IMR-90 (cell line): ENCODE data around the gene KCNMB2. TPM values are rescaled to one million over a fixed set of nuclear protein-coding genes. Genes with fewer than 3 reads are reported as not detected.

Experiments
- ATAC-seq: fragments of 200-7000 bp; cut with Tn5 transposase; 2 replicates; pipeline ENCODE4 v1.9.1; 2020; ENCODE audit warnings: low read depth, mild to moderate bottlenecking, moderate library complexity
- BruUV-seq: library from RNA; stranded (reverse); fragments of 400-500 nt; replicated peaks from 2 replicates; lab custom pipeline; 2021; lab: Mats Ljungman, UMichigan
- CTCF ChIA-PET: fragments of 300-600 bp; formaldehyde crosslinking; extraction: SDS; loops from one replicate; lab custom pipeline; 2021; ENCODE audit warnings: antibody characterized with exemption; lab: Yijun Ruan, JAX
- POLR2A ChIA-PET: fragments of 300-600 bp; sonication (Branson Sonifier 250); formaldehyde crosslinking; loops from one replicate; lab custom pipeline; 2022; ENCODE audit warnings: antibody characterized with exemption; ENCODE audit not compliant: unreplicated experiment; lab: Charles Lee
- DNase-seq: peaks from one replicate; pipeline ENCODE4 v3.0.0; 2013
- H2AFZ ChIP-seq: replicated peaks from 2 replicates; pipeline ENCODE3; 2013; ENCODE audit warnings: low read length, mild to moderate bottlenecking; ENCODE audit not compliant: poor library complexity
- H2AK5ac ChIP-seq: 2 replicates; pipeline ENCODE4 v1.6.1; 2013; ENCODE audit warnings: low read depth, low read length, inconsistent platforms
- H2AK9ac ChIP-seq: replicated peaks from 2 replicates; pipeline ENCODE3; 2013; ENCODE audit warnings: mild to moderate bottlenecking, low read depth, low read length, moderate library complexity; ENCODE audit not compliant: poor library complexity
- H2BK120ac ChIP-seq: 2 replicates; pipeline ENCODE4 v1.6.1; 2013; ENCODE audit warnings: low read depth, low read length, inconsistent platforms
- H2BK15ac ChIP-seq: 3 replicates; pipeline ENCODE4 v1.6.1; 2013; ENCODE audit warnings: low read depth, low read length, inconsistent platforms
- H2BK20ac ChIP-seq: 2 replicates; pipeline ENCODE4 v1.6.1; 2013; ENCODE audit warnings: low read depth, mild to moderate bottlenecking, inconsistent platforms, low read length, moderate library complexity
- H2BK5ac ChIP-seq: 2 replicates; pipeline ENCODE4 v1.6.1; 2013; ENCODE audit warnings: mild to moderate bottlenecking, low read depth, low read length, inconsistent platforms; ENCODE audit not compliant: poor library complexity, severe bottlenecking
- H3K14ac ChIP-seq: replicated peaks from 2 replicates; pipeline ENCODE4 v1.6.1; 2013; ENCODE audit warnings: low read depth, low read length, inconsistent platforms
- H3K18ac ChIP-seq: 2 replicates; pipeline ENCODE4 v1.6.1; 2013; ENCODE audit warnings: low read depth, low read length, control low read depth
- H3K23ac ChIP-seq: 2 replicates; pipeline ENCODE4 v1.6.1; 2013; ENCODE audit warnings: low read depth, low read length, inconsistent platforms
- H3K27ac ChIP-seq: 2 replicates; pipeline ENCODE4 v1.5.1; 2013; ENCODE audit warnings: mild to moderate bottlenecking, control low read depth, low read length; ENCODE audit not compliant: insufficient read depth
- H3K27me3 ChIP-seq: 2 replicates; pipeline ENCODE4 v1.6.1; 2013; ENCODE audit warnings: low read length; ENCODE audit not compliant: control insufficient read depth, insufficient read depth
- H3K36me3 ChIP-seq: 2 replicates; pipeline ENCODE4 v1.6.1; 2013; ENCODE audit warnings: low read length, mixed read lengths; ENCODE audit not compliant: control insufficient read depth, insufficient read depth
- H3K4ac ChIP-seq: 2 replicates; pipeline ENCODE4 v1.6.1; 2013; ENCODE audit warnings: low read depth, low read length, inconsistent platforms
- H3K4me1 ChIP-seq: 2 replicates; pipeline ENCODE4 v1.6.1; 2013; ENCODE audit warnings: low read length, mixed read lengths; ENCODE audit not compliant: control insufficient read depth, insufficient read depth
- H3K4me2 ChIP-seq: 2 replicates; pipeline ENCODE4 v1.6.1; 2013; ENCODE audit warnings: low read depth, mild to moderate bottlenecking, control low read depth, low read length, moderate library complexity
- H3K4me3 ChIP-seq: 2 replicates; pipeline ENCODE4 v1.5.1; 2013; ENCODE audit warnings: low read depth, mild to moderate bottlenecking, control low read depth, low read length, moderate library complexity; ENCODE audit not compliant: insufficient read depth
- H3K56ac ChIP-seq: 2 replicates; pipeline ENCODE4 v1.6.1; 2013; ENCODE audit warnings: low read length, inconsistent platforms; ENCODE audit not compliant: insufficient read depth; ENCODE audit errors: extremely low read depth
- H3K79me1 ChIP-seq, 2 experiments: 2 replicates each; pipeline ENCODE4 v1.6.1; 2013; ENCODE audit warnings: low read length in 2 of 2, inconsistent platforms in 1 of 2, low read depth in 1 of 2
- H3K9ac ChIP-seq: 2 replicates; pipeline ENCODE4 v1.6.1; 2013; ENCODE audit warnings: low read depth, low read length, control low read depth
- H3K9me1 ChIP-seq: 2 replicates; pipeline ENCODE4 v1.6.1; 2013; ENCODE audit warnings: low read length, inconsistent platforms; ENCODE audit not compliant: insufficient read depth
- H3K9me3 ChIP-seq: 2 replicates; pipeline ENCODE4 v1.6.1; 2013; ENCODE audit warnings: low read length; ENCODE audit not compliant: control insufficient read depth, insufficient read depth
- H4K20me1 ChIP-seq: 2 replicates; pipeline ENCODE4 v1.6.1; 2013; ENCODE audit warnings: low read length, inconsistent platforms; ENCODE audit not compliant: insufficient read depth
- H4K5ac ChIP-seq: 2 replicates; pipeline ENCODE4 v1.6.1; 2013; ENCODE audit warnings: mild to moderate bottlenecking, low read depth, low read length, control low read depth
- H4K8ac ChIP-seq, 2 experiments: 2 replicates each; pipeline ENCODE4 v1.6.1; 2013; ENCODE audit warnings: low read depth in 2 of 2, low read length in 2 of 2, control low read depth in 1 of 2, inconsistent platforms in 1 of 2
- H4K91ac ChIP-seq: 2 replicates; pipeline ENCODE4 v1.6.1; 2013; ENCODE audit warnings: low read depth, low read length, inconsistent platforms; ENCODE audit not compliant: insufficient read depth
- FOS ChIP-seq: fragments of 150-350 bp; IDR thresholded peaks from 2 replicates; pipeline ENCODE4 v1.6.1; 2016; ENCODE audit warnings: low read depth, low read length
- MAFK ChIP-seq: IDR thresholded peaks from 2 replicates; pipeline ENCODE4 v1.6.1; 2012; ENCODE audit warnings: low read depth, low read length, improper control_type of control experiment
- MAZ ChIP-seq: IDR thresholded peaks from 2 replicates; pipeline ENCODE4 v1.6.1; 2012; ENCODE audit warnings: low read depth, mild to moderate bottlenecking, low read length, improper control_type of control experiment, moderate library complexity, borderline replicate concordance
- SMC3 ChIP-seq: fragments of 150-350 bp; IDR thresholded peaks from 2 replicates; pipeline ENCODE4 v1.6.1; 2016; ENCODE audit warnings: low read depth, mild to moderate bottlenecking, antibody characterized with exemption, low read length, moderate library complexity
- USF2 ChIP-seq: fragments of 150-350 bp; IDR thresholded peaks from 2 replicates; pipeline ENCODE4 v1.6.1; 2017; ENCODE audit warnings: mild to moderate bottlenecking, antibody characterized with exemption, low read length, low read depth
- WGBS, 2 experiments: methylation state at CpG; one replicate each; pipeline versions ENCODE4 v1.1.5 to v1.1.7; 2013; ENCODE audit warnings: missing lambda C conversion rate in 2 of 2; ENCODE audit not compliant: insufficient read length in 1 of 2; ENCODE audit errors: extremely low coverage in 2 of 2; 5-methylcytosine and 5-hydroxymethylcytosine counted together
- dilution Hi-C: fragments of 300-500 bp; cut with HindIII; formaldehyde crosslinking; loops from one replicate; pipeline ENCODE4 v1.14.3; 2018; ENCODE audit warnings: low sequenced_read_pairs; ENCODE audit not compliant: unreplicated experiment
- in situ Hi-C: fragments of 300-500 bp; cut with MboI; formaldehyde crosslinking; loops from 3 replicates; pipeline ENCODE4 v1.14.3; 2019; ENCODE audit warnings: low sequenced_read_pairs, inconsistent platforms, mixed read lengths
- intact Hi-C: fragments of 100-400 bp; cut with micrococcal nuclease; formaldehyde crosslinking; loops from 2 replicates; pipeline ENCODE4 v1.10.0; 2022
- polyA plus RNA-seq, 3 experiments: library from polyadenylated mRNA; depleted of rRNA; stranded (reverse); fragments of >200 nt; gene quantifications; 2 replicates each; pipeline ENCODE4 v1.2.3, GENCODE V29; 2012; ENCODE audit warnings: low replicate concordance in 1 of 3
- total RNA-seq: library from RNA; depleted of rRNA; stranded (reverse); fragments of >200 nt; gene quantifications from 2 replicates; pipeline ENCODE4 v1.2.3, GENCODE V29; 2012

KCNMB2 gene
- total and polyA plus RNA-seq, 2 of the 4 experiments (the other 2 are of a cell fraction), result not detected

DNA sequence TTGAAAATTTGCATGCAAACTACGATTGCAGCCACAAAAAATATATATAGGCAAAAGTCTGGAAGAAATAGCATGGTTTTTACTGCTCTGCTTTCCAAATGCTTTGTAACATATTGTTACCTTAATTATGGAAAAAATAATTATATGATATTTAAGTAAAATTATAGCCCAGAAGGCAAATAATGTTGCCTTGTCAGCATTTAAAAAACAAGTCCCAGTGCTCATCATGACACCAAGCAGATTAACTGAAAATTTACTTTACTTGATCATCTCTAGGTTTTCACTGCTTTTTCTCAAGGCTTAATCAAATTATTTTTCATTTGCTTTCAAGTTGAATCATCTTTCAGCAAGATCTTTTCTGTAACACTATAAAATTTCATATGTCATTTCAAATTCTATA lies 272.5 kb downstream of the KCNMB2 start:
- Histone ChIP-seq H2BK120ac (no peak overlapping the region), H3K4me2 (no peak overlapping the region), H2BK15ac (no peak overlapping the region), H2BK20ac (no peak overlapping the region), H3K14ac (no peak overlapping the region), H3K18ac (no peak overlapping the region), H3K9ac (no peak overlapping the region), H3K36me3 (no peaks in the 10 kb centered on the region), H3K9me1 (no peaks in the 10 kb centered on the region), H4K5ac (no peak overlapping the region), H3K27me3 (no peaks in the 10 kb centered on the region), H2AK9ac (no peak overlapping the region), H3K56ac (no peak overlapping the region), H3K23ac (no peak overlapping the region), H3K4me3 (no peak overlapping the region), H3K27ac (no peak overlapping the region), H4K20me1 (no peaks in the 10 kb centered on the region), H4K8ac (no peak overlapping the region), H2AFZ (no peak overlapping the region), H4K91ac (no peak overlapping the region), H3K4ac (no peak overlapping the region), H2BK5ac (no peak overlapping the region), H3K79me1 (no peaks in the 10 kb centered on the region), H2AK5ac (no peak overlapping the region), H3K4me1 (no peaks in the 10 kb centered on the region), H3K9me3 (no peaks in the 10 kb centered on the region)
- no peak for DNase-seq
- POLR2A ChIA-PET, result no interaction called here
- in situ Hi-C loops, result no loop called here
- WGBS, 2 experiments, result no CpG with 5 or more reads among the region's 1 CpG
- no peak for TF ChIP-seq SMC3
- no peak for TF ChIP-seq FOS
- no peak for TF ChIP-seq USF2
- no peak for TF ChIP-seq MAZ
- peak; percentile 86 for TF ChIP-seq MAFK
- CTCF ChIA-PET, result no interaction called here
- no peak for ATAC-seq
- BruUV-seq, result no TSS peak
- intact Hi-C loops, result no loop called here
- dilution Hi-C loops, result no loop called here
